Gastrocnemius medialis (tissue), 4 donors: ENCODE measurements around the gene FAM171A1. TPM values are rescaled to one million over a fixed set of nuclear protein-coding genes. Genes with fewer than 3 reads are reported as not detected.

Experiments used
- ATAC-seq, 2 donors: fragments of 150-250 bp; one replicate each; pipeline ENCODE4 v1.9.1; 2016
- DNase-seq, 2 donors: peaks; one replicate each; pipeline ENCODE4 v3.0.0-alpha.2; 2019
- H3K27ac ChIP-seq, 4 donors: fragments of 200-600 bp; sonication (generic); 1 replicate in 1 of 4; 2 replicates in 3 of 4; pipeline ENCODE4 v1.5.1; 2016 to 2018; ENCODE audit warnings: mild to moderate bottlenecking in 2 of 4, moderate library complexity in 1 of 4
- H3K27me3 ChIP-seq, 3 donors: fragments of 200-600 bp; sonication (generic) in 2 of 3; 1 replicate in 1 of 3; 2 replicates in 2 of 3; pipeline versions ENCODE4 v1.5.1 to v1.6.0; 2016 to 2019; ENCODE audit warnings: mild to moderate bottlenecking in 1 of 3, moderate library complexity in 1 of 3
- H3K36me3 ChIP-seq, 2 donors: fragments of 200-600 bp; sonication (generic) in 1 of 2; one replicate each; pipeline ENCODE4 v1.5.1; 2017 to 2018
- H3K4me1 ChIP-seq, 2 donors: fragments of 200-600 bp; sonication (generic) in 1 of 2; one replicate each; pipeline ENCODE4 v1.5.1; 2016 to 2017; ENCODE audit warnings: mild to moderate bottlenecking in 2 of 2
- H3K4me3 ChIP-seq, 4 donors: fragments of 200-600 bp; sonication (generic) in 3 of 4; 1 replicate in 1 of 4; 2 replicates in 3 of 4; pipeline ENCODE4 v1.5.1; 2016 to 2019; ENCODE audit warnings: mild to moderate bottlenecking in 2 of 4
- H3K9me3 ChIP-seq, 3 donors: fragments of 200-600 bp; sonication (generic) in 2 of 3; 1 replicate in 1 of 3; 2 replicates in 2 of 3; pipeline ENCODE4 v1.5.1; 2016 to 2019
- POLR2A ChIP-seq, 2 donors: fragments of 450-650 bp; IDR thresholded peaks; one replicate each; pipeline ENCODE4 v1.6.1; 2017; ENCODE audit warnings: antibody characterized with exemption in 2 of 2, mild to moderate bottlenecking in 2 of 2, moderate library complexity in 2 of 2
- in situ Hi-C, 4 donors: fragments of 200-750 bp; cut with MboI; loops; one replicate each; pipeline versions ENCODE4 v1.15.0 to v1.8.0; 2017; ENCODE audit warnings: low sequenced_read_pairs in 4 of 4
- intact Hi-C: fragments of 100-400 bp; cut with DNase I; formaldehyde crosslinking; loops from one replicate; pipeline ENCODE4 v1.15.1; 2023; ENCODE audit warnings: low total_unique reads
- total RNA-seq, 4 donors: library from RNA; depleted of rRNA; stranded (reverse); fragments of >200 nt; gene quantifications; one replicate each; pipeline versions ENCODE4 v1.1.0 to v1.2.3, GENCODE V29; 2016
- TF ChIP-seq, protein P1 (sequence below), 5 experiments: fragments of 450-650 bp in 3 of 5; fragments of 200-600 bp in 2 of 5; sonication (generic) in 2 of 5; IDR thresholded peaks in 4 of 5; conservative IDR thresholded peaks in 1 of 5; 1 replicate in 4 of 5; 2 replicates in 1 of 5; pipeline ENCODE4 v1.5.1; 2016 to 2019; ENCODE audit warnings: antibody characterized with exemption in 5 of 5, mild to moderate bottlenecking in 3 of 5, moderate library complexity in 3 of 5

Gene FAM171A1
- total RNA-seq, 4 donors from 2014 or later, result 2.1 to 5.6 (median 4.3) TPM

DNA sequence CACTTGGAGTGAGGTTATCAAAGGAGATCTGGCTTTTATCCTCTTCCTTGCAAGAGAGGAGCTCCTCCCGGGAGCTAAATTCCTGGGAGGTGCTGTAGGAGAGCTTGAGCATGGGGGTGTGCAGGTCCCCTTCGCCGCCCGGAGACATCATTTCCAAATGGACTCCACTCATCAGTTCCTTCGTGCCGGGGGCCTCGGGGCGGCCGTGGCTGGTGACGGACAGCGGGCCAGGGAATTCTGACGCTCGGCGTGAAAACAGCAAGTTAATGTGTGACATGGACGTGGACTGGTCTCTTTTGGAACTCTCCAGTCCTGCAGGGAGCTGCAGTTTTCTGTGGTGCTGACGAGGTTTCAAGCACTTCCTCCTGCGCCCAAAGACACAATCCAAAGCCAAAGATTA, 156.9 kb downstream of the FAM171A1 start:
- in situ Hi-C loops (loop anchor here in 2 of 4 donors (10.0 kb wide), 2 partner anchors 151 to 161 kb away; partner anchors contain the start of gene FAM171A1 (in 1 of the 2)), intact Hi-C loops (no loop called here)
- Histone ChIP-seq H3K36me3 (no peaks in the 10 kb centered on the region), H3K4me3 (no peak overlapping the region), H3K9me3 (no peaks in the 10 kb centered on the region), H3K27ac (no peak overlapping the region), H3K27me3 (no peaks in the 10 kb centered on the region), H3K4me1 (peaks cover 0 to 4% of the 10 kb centered on the region in 2 donors)
- DNase-seq (no peak), ATAC-seq (no peak)
- TF ChIP-seq, protein P1, sequence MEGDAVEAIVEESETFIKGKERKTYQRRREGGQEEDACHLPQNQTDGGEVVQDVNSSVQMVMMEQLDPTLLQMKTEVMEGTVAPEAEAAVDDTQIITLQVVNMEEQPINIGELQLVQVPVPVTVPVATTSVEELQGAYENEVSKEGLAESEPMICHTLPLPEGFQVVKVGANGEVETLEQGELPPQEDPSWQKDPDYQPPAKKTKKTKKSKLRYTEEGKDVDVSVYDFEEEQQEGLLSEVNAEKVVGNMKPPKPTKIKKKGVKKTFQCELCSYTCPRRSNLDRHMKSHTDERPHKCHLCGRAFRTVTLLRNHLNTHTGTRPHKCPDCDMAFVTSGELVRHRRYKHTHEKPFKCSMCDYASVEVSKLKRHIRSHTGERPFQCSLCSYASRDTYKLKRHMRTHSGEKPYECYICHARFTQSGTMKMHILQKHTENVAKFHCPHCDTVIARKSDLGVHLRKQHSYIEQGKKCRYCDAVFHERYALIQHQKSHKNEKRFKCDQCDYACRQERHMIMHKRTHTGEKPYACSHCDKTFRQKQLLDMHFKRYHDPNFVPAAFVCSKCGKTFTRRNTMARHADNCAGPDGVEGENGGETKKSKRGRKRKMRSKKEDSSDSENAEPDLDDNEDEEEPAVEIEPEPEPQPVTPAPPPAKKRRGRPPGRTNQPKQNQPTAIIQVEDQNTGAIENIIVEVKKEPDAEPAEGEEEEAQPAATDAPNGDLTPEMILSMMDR (IDR thresholded peaks at IDR 0.05 in 4 of 5, conservative IDR thresholded peaks at IDR 0.05 in 1 of 5), result no peak
- no peak for TF ChIP-seq POLR2A (IDR thresholded peaks at IDR 0.05)

DNA sequence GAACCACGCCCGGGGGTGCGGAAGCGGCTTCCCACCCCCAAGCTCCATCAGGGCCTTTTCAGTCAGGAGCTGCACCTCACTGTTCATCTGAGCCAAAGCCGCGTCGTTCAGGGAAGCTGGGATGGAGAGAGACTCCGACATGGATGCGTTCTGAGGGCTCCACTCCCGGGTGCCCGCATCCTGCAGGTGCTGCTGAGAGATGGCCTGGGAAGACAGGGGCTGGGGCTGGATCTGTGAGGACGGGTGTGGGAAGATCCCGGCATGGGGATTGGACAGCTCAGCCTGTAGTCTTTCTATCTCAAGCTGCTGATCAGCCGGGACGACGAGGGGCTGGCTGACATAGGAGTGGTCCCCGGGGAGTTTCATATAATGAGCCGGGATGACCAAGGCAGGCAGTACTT, 157.6 kb downstream of the FAM171A1 start:
- intact Hi-C loops (no loop called here), in situ Hi-C loops (loop anchor here in 2 of 4 donors (10.0 kb wide), 2 partner anchors 151 to 161 kb away; partner anchors contain the start of gene FAM171A1 (in 1 of the 2))
- DNase-seq (no peak), ATAC-seq (no peak)
- Histone ChIP-seq H3K27ac (no peak overlapping the region), H3K36me3 (no peaks in the 10 kb centered on the region), H3K9me3 (no peaks in the 10 kb centered on the region), H3K27me3 (no peaks in the 10 kb centered on the region), H3K4me1 (peaks cover 0 to 4% of the 10 kb centered on the region in 2 donors), H3K4me3 (no peak overlapping the region)
- TF ChIP-seq POLR2A (IDR thresholded peaks at IDR 0.05), result no peak
- TF ChIP-seq, protein P1 (IDR thresholded peaks at IDR 0.05 in 4 of 5, conservative IDR thresholded peaks at IDR 0.05 in 1 of 5), result no peak

DNA sequence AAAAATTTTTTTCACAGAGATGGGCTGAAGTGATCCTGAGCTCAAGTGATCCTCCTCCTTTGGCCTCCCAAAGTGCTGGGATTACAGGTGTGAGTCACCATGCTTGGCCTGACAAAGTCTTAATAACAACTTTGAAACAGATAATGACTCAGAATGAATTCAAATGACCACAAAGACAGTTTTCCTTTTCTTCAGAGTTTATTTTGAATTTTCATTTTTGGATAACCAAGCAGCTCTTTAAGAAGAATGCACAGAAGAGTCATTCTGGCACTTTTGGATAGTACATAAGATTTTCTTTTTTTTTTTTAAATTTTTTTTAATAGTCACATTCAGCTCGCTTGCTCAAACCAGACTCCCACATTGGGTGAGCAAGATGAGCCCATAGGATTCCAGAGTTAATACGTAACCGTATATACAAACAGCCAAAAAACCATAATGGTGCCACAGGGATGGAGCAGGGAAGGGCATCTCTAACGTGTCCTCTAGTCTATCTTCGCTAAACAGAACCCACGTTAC, 159.6 kb downstream of the FAM171A1 start:
- Histone ChIP-seq H3K4me1 (peaks cover 0 to 4% of the 10 kb centered on the region in 2 donors), H3K4me3 (no peak overlapping the region), H3K36me3 (no peaks in the 10 kb centered on the region), H3K27ac (no peak overlapping the region), H3K27me3 (no peaks in the 10 kb centered on the region), H3K9me3 (no peaks in the 10 kb centered on the region)
- intact Hi-C loops, result no loop called here
- ATAC-seq (no peak), DNase-seq (no peak)
- TF ChIP-seq POLR2A (IDR thresholded peaks at IDR 0.05), result no peak
- TF ChIP-seq, protein P1 (IDR thresholded peaks at IDR 0.05 in 4 of 5, conservative IDR thresholded peaks at IDR 0.05 in 1 of 5), result no peak
- in situ Hi-C loops, result loop anchor here in 2 of 4 donors (10.0 kb wide), 2 partner anchors 153 to 163 kb away; partner anchors contain the start of gene FAM171A1 (in 1 of the 2)

DNA sequence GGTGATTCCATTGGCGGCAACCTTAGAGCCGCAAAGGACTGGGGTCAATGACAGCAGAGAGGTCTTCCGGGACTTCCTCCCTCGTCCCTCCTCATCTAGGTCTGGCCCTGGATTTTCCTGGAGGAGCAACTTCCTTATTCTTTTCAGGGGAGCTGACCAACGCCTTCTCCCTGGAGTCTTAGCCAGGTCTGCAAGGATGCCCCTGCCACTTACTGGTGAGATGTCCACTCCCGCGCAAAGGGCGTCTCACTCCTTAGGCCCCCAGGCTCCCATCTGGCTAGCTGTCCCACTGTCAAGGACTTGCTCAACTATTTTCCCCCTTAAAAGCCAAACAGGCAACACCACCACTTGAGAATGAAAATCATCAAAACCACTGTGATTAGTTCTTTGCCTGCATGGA, 160.6 kb downstream of the FAM171A1 start:
- Histone ChIP-seq H3K4me3 (no peak overlapping the region), H3K27ac (no peak overlapping the region), H3K27me3 (no peaks in the 10 kb centered on the region), H3K36me3 (no peaks in the 10 kb centered on the region), H3K4me1 (peaks cover 0 to 4% of the 10 kb centered on the region in 2 donors), H3K9me3 (no peaks in the 10 kb centered on the region)
- in situ Hi-C loops, result loop anchor here in 2 of 4 donors (10.0 kb wide), 2 partner anchors 154 to 164 kb away; partner anchors contain the start of gene FAM171A1 (in 1 of the 2)
- ATAC-seq (no peak), DNase-seq (no peak)
- no peak for TF ChIP-seq POLR2A (IDR thresholded peaks at IDR 0.05)
- TF ChIP-seq, protein P1 (IDR thresholded peaks at IDR 0.05 in 4 of 5, conservative IDR thresholded peaks at IDR 0.05 in 1 of 5), result no peak
- intact Hi-C loops, result no loop called here
